GM18519 (cell line): ENCODE measurements around the gene EVI2B.
"Not testable (repeated sequence)": the region's sequence is repeated elsewhere in the genome, so short reads cannot be mapped to it uniquely, and the experiment has no call there.

Experiments used
- ATAC-seq: cut with Tn5 transposase; IDR thresholded peaks from one replicate; pipeline ENCODE4 v1.9.1; 2021; ENCODE audit warnings: mild to moderate bottlenecking, moderate library complexity; ENCODE audit not compliant: unreplicated experiment, low FRiP score

The EVI2B gene

DNA sequence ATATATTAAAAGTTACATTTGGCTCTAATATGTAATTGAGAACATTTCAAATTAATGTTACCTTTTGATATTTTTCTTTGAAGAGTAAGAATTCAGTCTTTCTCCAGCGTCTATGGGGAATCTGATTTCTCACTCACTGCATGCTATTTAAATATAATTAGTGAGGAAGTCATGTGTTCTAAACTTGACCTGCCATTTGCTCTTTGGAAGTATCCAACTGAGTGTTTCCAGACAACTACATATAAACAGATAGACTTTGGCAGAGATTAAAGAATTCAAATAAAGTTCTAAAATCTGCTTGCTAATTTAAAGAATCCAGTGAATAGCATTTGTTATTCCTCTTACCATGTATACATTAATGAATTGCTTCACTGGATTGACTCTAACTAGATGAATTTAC lies 40.3 kb downstream of the EVI2B start:
- no peak for ATAC-seq

DNA sequence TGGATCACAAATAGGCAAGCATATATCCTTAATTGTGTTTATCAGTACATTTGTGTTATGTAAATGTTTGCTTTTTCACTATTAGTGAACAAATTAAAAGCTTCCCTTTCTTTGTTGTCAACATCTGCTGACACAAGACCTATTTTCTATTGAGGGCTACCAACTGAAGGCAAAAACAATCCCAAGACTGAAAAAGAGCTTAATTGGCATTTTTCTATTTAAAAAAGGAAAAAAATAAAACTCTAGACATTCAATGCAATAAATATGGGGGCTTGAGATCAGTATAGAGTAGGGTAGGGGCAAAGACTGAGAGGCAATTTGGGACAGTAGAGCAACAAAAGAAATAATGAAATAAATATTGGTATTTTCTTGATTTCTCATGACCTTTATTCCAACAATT lies 41.1 kb downstream of the EVI2B start:
- ATAC-seq: no peak

DNA sequence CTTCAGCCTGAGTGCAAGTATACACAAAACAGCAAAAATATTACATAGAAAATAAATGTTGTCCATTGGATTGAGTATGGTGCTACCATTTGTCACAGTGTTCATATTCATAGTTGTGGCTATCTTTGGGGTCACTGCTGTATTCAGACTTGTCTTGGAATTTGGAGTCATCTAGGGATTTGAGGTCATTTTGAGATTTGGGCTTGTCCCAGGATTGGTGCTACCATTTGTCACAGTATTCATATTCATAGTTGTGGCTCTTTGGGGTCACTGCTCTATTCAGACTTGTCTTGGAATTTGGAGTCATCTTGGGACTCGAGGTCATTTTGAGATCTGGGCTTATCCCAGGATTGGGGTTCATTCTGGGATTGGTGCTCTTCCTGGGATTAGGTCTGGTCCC lies 41.6 kb downstream of the EVI2B start:
- ATAC-seq: no peak

DNA sequence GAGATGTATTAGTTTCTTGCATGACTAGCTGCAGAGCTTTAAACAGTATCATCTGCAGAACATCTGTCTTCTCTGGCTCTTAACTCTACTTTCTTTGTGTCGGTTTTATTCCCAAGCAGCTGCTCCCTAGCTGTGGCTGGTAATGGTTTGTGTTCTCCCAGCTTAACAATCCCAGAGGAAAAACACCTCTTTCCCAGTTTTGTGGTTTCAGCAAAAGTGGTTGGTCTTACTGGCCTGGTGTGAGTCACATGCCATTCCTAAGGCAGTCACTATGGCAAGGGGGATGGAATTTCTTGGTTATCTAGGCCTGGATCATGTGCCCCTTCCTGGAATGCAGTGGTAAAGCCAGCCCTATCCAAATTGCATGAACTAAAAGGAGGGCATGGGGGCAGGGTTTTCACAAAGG lies 44.3 kb downstream of the EVI2B start:
- no peak for ATAC-seq

DNA sequence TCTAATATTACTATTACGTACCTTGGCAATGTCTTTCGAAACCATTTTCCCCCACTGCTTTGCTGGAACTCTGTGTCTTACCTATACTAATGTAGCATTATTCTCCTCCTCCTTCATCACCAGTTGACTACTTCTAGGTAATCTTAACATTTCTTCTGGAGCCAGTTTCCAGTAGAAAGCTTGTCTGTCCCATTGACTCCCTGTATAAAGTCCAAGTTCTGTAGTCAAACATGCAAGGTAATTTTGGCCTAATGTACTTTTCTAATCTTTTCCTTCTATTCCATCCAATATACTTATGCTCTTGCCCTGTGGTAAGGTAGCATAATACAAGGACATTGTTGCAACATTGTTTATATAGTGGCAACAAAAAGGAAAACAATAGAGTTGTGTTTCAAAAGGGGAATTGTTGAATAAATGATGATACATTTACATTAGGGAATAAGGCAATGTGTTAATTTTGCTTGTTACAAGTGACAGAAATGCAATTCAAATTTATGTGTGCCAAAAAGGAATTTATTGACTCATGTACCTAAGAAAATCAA lies 44.7 kb downstream of the EVI2B start:
- ATAC-seq: no peak

DNA sequence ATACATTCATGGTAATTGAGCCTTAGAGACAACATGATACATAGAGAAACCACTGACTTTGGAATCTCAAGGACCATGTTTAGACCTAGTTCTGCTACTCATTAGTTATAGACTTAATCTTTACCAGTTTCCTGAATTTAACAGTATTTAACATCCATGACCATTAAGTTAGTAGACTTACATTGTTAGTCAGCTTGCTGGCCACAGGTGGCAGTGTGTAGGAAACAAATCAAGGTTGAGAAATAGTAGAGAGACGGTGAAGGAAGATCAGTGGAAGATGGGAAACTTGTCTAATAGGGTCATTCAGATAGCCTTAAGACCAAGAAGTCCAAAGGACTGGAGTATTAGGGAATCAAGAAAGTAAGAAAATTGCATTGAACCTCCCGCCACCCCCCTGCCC lies 47.8 kb downstream of the EVI2B start:
- no peak for ATAC-seq

DNA sequence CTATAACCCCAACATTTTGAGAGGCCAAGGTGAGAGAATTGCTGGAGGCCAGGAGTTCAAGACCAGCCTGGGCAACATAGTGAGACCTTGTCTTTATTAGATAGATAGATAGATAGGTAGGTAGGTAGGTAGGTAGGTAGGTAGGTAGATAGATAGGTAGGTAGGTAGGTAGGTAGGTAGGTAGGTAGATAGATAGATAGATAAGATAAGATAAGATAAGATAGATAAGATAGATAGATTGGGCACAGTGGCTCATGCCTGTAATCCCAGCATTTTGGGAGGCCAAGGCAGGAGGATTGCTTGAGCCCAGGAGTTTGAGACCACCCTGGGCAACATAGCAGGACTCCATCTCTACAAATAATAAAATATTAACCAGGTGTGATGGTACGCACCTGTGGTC lies 50.9 kb downstream of the EVI2B start:
- not testable (repeated sequence) for ATAC-seq

DNA sequence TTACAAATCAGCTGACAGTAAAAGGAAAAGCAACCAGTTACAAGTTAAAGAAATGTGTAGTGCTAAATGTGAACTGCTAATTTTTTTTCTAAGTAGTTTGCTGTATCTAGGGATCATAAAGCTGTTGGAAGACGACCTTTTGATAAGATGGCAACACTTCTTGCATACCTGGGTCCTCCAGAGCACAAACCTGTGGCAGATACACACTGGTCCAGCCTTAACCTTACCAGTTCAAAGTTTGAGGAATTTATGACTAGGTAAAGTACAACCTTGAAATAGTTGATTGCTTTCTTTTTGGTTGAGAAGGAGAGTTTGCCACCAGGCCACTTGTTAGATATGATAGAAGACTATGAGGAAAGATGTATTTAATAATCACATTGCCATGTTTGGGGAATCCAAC lies 52.3 kb downstream of the EVI2B start:
- ATAC-seq: no peak

DNA sequence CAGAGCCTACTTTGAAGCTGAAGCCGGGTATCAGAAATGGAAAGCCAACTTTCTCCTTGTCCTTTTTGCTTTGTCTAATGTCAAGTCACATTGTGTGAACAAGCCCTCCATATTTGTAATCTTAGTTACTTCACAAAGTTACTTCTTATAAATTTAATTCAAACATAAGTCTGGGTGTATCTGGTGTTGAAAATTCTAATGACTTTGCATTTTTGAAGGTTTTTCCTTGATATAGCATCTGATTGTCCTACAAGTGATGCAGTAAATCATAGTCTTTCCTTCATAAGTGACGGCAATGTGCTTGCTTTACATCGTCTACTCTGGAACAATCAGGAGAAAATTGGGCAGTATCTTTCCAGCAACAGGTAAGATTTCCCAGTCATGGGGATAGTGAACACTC lies 53.7 kb downstream of the EVI2B start:
- no peak for ATAC-seq

DNA sequence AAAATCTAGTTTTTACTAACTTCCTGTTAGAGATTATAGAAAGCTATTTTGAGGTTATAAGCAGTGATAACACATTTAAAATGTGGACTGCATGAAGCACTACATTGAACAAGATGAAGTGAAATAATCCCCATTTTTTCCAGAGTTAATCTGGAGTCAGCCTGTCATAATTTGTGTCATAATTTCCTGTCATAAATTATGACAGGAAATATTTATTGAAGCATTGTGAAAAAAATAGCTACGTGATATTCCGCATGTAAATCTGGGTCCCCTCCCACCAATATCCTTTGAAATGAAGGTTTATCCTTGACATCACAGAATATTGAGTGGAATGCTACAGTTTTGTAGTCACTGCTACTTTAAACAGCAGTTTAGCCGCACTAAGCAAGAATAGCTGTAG lies 56.9 kb downstream of the EVI2B start:
- no peak for ATAC-seq

DNA sequence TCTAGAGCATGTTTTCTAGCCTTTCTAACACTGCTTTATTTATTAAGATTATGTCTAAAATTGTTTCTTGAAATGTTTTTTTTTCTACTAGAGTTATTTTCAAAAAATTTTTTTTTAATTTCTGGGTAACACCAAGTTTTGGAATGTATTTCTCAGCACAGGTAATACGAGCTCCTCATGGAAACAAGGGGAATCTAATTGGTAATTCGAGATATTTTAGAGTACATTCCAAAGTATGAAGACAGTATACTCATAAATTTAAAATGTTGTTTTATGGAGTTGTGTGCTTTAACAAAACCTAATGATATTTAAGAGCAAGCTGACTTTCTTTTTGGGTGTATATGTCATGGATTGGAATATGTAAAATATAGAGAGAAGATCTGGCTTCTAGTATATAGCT lies 59.2 kb downstream of the EVI2B start:
- no peak for ATAC-seq
